ENCODE measurements around the gene PM20D1. TPM values are rescaled to one million over a fixed set of nuclear protein-coding genes. Genes with fewer than 3 reads are reported as not detected.

Gene PM20D1
- polyA plus RNA-seq, 1 donor from 2014 or later, result not detected

- Histone ChIP-seq H3K27me3 (ENCODE audit: insufficient read depth, low read depth, low read length) (no peaks in the 10 kb centered on the region), H2AFZ (ENCODE audit: low read depth, low read length) (no peak overlapping the region), H3K9me2 (ENCODE audit: insufficient read depth, low read length) (no peaks in the 10 kb centered on the region), H3K4me3 (ENCODE audit: low read length) (no peak overlapping the region), H4K20me1 (ENCODE audit: insufficient read depth) (no peaks in the 10 kb centered on the region), H3K36me3 (ENCODE audit: insufficient read depth, low read length) (no peaks in the 10 kb centered on the region), H3K27ac (ENCODE audit: low read length) (no peak overlapping the region), H3K9me3 (ENCODE audit: low read length) (no peaks in the 10 kb centered on the region), H3K79me2 (replicated peaks; ENCODE audit: insufficient read depth, low read length) (no peaks in the 10 kb centered on the region), H3K9ac (ENCODE audit: low read length) (no peak overlapping the region), H3K4me2 (ENCODE audit: low read length) (no peak overlapping the region), H3F3A (ENCODE audit: insufficient read depth, low read length, poor library complexity, severe bottlenecking) (no peaks in the 10 kb centered on the region)
- no peak for TF ChIP-seq POLR2AphosphoS5 (IDR thresholded peaks at IDR 0.05)
- TF ChIP-seq CTCF (IDR thresholded peaks at IDR 0.05; ENCODE audit: poor library complexity, severe bottlenecking), result no peak
- TF ChIP-seq MXI1 (conservative IDR thresholded peaks at IDR 0.05; ENCODE audit: poor library complexity, severe bottlenecking), result no peak
- no peak for TF ChIP-seq REST (IDR thresholded peaks at IDR 0.05; ENCODE audit: borderline replicate concordance)
- no peak for TF ChIP-seq TAF1 (IDR thresholded peaks at IDR 0.05; ENCODE audit: low read depth)
- no peak for TF ChIP-seq RAD21 (conservative IDR thresholded peaks at IDR 0.05)
Measured at GRCh38 chr1:205826995-205827394, 22.9 kb downstream of the PM20D1 start.

- Histone ChIP-seq H3K4me3 (ENCODE audit: low read length) (no peak overlapping the region), H3K4me2 (ENCODE audit: low read length) (no peak overlapping the region)
Measured at GRCh38 chr1:205826016-205826806, 23.7 kb downstream of the PM20D1 start.

More at GRCh38 chr1:205826016-205826806, 23.7 kb downstream of the PM20D1 start:
- H2AFZ ChIP-seq (ENCODE audit: low read depth, low read length), result no peak overlapping the region
- H3F3A ChIP-seq (ENCODE audit: insufficient read depth, low read length, poor library complexity, severe bottlenecking), result no peaks in the 10 kb centered on the region
- TF ChIP-seq MXI1 (conservative IDR thresholded peaks at IDR 0.05; ENCODE audit: poor library complexity, severe bottlenecking), result no peak
- no peak for TF ChIP-seq TAF1 (IDR thresholded peaks at IDR 0.05; ENCODE audit: low read depth)
- no peak for TF ChIP-seq EP300 (conservative IDR thresholded peaks at IDR 0.05; ENCODE audit: poor library complexity, severe bottlenecking)
- no peak for TF ChIP-seq CTCF (IDR thresholded peaks at IDR 0.05; ENCODE audit: poor library complexity, severe bottlenecking)
- TF ChIP-seq POLR2AphosphoS5 (IDR thresholded peaks at IDR 0.05), result no peak
- TF ChIP-seq REST (IDR thresholded peaks at IDR 0.05; ENCODE audit: borderline replicate concordance), result no peak
- TF ChIP-seq SMC3 (conservative IDR thresholded peaks at IDR 0.05; ENCODE audit: poor library complexity), result no peak
- TF ChIP-seq RAD21 (conservative IDR thresholded peaks at IDR 0.05), result no peak
- no peak for TF ChIP-seq EZH2 (IDR thresholded peaks at IDR 0.05; ENCODE audit: borderline replicate concordance, insufficient read depth, low read length, poor library complexity, severe bottlenecking)
- no peak overlapping the region for H3K9ac ChIP-seq (ENCODE audit: low read length)
- H3K27ac ChIP-seq (ENCODE audit: low read length), result no peak overlapping the region
- H3K27me3 ChIP-seq (ENCODE audit: insufficient read depth, low read depth, low read length), result no peaks in the 10 kb centered on the region
- no peaks in the 10 kb centered on the region for H3K36me3 ChIP-seq (ENCODE audit: insufficient read depth, low read length)
- no peaks in the 10 kb centered on the region for H3K9me2 ChIP-seq (ENCODE audit: insufficient read depth, low read length)
- no peaks in the 10 kb centered on the region for H4K20me1 ChIP-seq (ENCODE audit: insufficient read depth)
- H3K9me3 ChIP-seq (ENCODE audit: low read length), result no peaks in the 10 kb centered on the region
- H3K79me2 ChIP-seq (replicated peaks; ENCODE audit: insufficient read depth, low read length), result no peaks in the 10 kb centered on the region

Measured in neural cell (in vitro differentiated cells).